Tibial nerve (tissue), 3 donors: ENCODE measurements around the gene AHRR.

Experiments
- POLR2A ChIP-seq, 2 donors: fragments of 450-650 bp; IDR thresholded peaks; one replicate each; pipeline ENCODE4 v1.6.1; 2017; ENCODE audit warnings: antibody characterized with exemption in 2 of 2, mild to moderate bottlenecking in 2 of 2, moderate library complexity in 2 of 2
- TF ChIP-seq, protein P1 (sequence below), 5 experiments: fragments of 200-600 bp in 3 of 5; fragments of 450-650 bp in 2 of 5; sonication (generic) in 3 of 5; IDR thresholded peaks; one replicate each; pipeline ENCODE4 v1.5.1; 2016 to 2019; ENCODE audit warnings: antibody characterized with exemption in 5 of 5, mild to moderate bottlenecking in 3 of 5, moderate library complexity in 2 of 5

DNA sequence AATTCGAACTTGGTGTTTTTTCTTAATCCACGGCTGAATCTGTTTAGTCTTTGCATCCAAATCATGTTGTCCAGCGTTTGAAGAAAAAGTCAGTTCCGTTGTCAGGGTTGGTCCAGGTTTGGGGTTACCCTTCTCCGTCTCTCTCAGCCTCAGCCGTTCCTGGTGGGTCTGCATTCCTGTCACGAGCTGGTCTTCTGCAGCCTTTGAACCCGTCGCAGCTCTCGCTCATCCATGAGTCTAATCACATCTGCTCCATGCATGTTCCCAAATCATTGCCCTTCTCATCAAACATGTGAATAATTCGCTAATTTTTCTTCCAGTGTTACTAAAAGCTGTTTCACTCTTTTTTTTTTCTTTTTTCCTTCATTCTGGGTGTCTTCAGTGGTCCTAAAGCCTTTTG lies 82.5 kb downstream of the AHRR start:
- TF ChIP-seq, protein P1, sequence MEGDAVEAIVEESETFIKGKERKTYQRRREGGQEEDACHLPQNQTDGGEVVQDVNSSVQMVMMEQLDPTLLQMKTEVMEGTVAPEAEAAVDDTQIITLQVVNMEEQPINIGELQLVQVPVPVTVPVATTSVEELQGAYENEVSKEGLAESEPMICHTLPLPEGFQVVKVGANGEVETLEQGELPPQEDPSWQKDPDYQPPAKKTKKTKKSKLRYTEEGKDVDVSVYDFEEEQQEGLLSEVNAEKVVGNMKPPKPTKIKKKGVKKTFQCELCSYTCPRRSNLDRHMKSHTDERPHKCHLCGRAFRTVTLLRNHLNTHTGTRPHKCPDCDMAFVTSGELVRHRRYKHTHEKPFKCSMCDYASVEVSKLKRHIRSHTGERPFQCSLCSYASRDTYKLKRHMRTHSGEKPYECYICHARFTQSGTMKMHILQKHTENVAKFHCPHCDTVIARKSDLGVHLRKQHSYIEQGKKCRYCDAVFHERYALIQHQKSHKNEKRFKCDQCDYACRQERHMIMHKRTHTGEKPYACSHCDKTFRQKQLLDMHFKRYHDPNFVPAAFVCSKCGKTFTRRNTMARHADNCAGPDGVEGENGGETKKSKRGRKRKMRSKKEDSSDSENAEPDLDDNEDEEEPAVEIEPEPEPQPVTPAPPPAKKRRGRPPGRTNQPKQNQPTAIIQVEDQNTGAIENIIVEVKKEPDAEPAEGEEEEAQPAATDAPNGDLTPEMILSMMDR (IDR thresholded peaks at IDR 0.05), result no peak
- no peak for TF ChIP-seq POLR2A (IDR thresholded peaks at IDR 0.05)
